GM12891 (cell line): Measurements from ENCODE around the gene FOXK1.

Experiments used
- POLR2A ChIP-seq: IDR thresholded peaks from 2 replicates; pipeline ENCODE4 v1.6.1; 2011; ENCODE audit warnings: low read depth, low read length, control low read depth
- POLR2AphosphoS5 ChIP-seq: IDR thresholded peaks from 2 replicates; pipeline ENCODE4 v1.6.1; 2011; ENCODE audit warnings: low read depth, low read length, control low read depth
- SPI1 ChIP-seq: IDR thresholded peaks from 2 replicates; pipeline ENCODE4 v1.6.1; 2011; ENCODE audit warnings: low read depth, low read length, control low read depth
- TAF1 ChIP-seq: IDR thresholded peaks from 2 replicates; pipeline ENCODE4 v1.6.1; 2011; ENCODE audit warnings: low read depth, low read length, control low read depth

- no peak for TF ChIP-seq POLR2A
- no peak for TF ChIP-seq POLR2AphosphoS5
- no peak for TF ChIP-seq TAF1
- no peak for TF ChIP-seq SPI1
Observed at GRCh38 chr7:4731803-4732202, 49.7 kb downstream of the FOXK1 start.
